Panc1 (cell line): ENCODE results near the gene ANK3. TPM values are rescaled to one million over a fixed set of nuclear protein-coding genes. Genes with fewer than 3 reads are reported as not detected.

Experiments
- ATAC-seq: fragments of 200-7000 bp; cut with Tn5 transposase; 2 replicates; pipeline ENCODE4 v1.9.1; 2020; ENCODE audit warnings: mild to moderate bottlenecking, moderate library complexity
- BruUV-seq: library from RNA; stranded (reverse); fragments of 400-500 nt; replicated peaks from 2 replicates; lab custom pipeline; 2021; lab: Mats Ljungman, UMichigan
- CTCF ChIA-PET: fragments of 300-600 bp; sonication (Branson Sonifier 250); formaldehyde crosslinking; loops from one replicate; lab custom pipeline; 2022; ENCODE audit warnings: antibody characterized with exemption; lab: Charles Lee
- POLR2A ChIA-PET: fragments of 300-600 bp; sonication (Branson Sonifier 250); formaldehyde crosslinking; loops from one replicate; lab custom pipeline; 2022; ENCODE audit warnings: antibody characterized with exemption; lab: Charles Lee
- DNase-seq: peaks from one replicate; pipeline ENCODE4 v3.0.0-alpha.2; 2010; ENCODE audit warnings: low read depth, low spot score
- H3K27ac ChIP-seq: 2 replicates; pipeline ENCODE4 v1.5.1; 2011; ENCODE audit warnings: mild to moderate bottlenecking, low read length, inconsistent platforms
- H3K27me3 ChIP-seq: fragments of 200-500 bp; sonication (Bioruptor generic); 2 replicates; pipeline ENCODE4 v1.6.0; 2014; ENCODE audit warnings: low read length, inconsistent platforms; ENCODE audit not compliant: control insufficient read depth, insufficient read depth
- H3K36me3 ChIP-seq: fragments of 200-500 bp; sonication (Bioruptor generic); 2 replicates; pipeline ENCODE4 v1.5.1; 2014; ENCODE audit warnings: inconsistent platforms, mild to moderate bottlenecking, low read length, moderate library complexity; ENCODE audit not compliant: control insufficient read depth, insufficient read depth
- H3K4me1 ChIP-seq: 2 replicates; pipeline ENCODE4 v1.5.1; 2011; ENCODE audit warnings: inconsistent platforms, mild to moderate bottlenecking, low read length, moderate library complexity; ENCODE audit not compliant: control insufficient read depth, insufficient read depth
- H3K4me3 ChIP-seq, 2 experiments: 2 replicates each; pipeline ENCODE4 v1.5.1; 2011 to 2012; ENCODE audit warnings: low read depth in 2 of 2, low read length in 2 of 2, mild to moderate bottlenecking in 2 of 2, inconsistent platforms in 1 of 2, moderate library complexity in 1 of 2
- H3K9me3 ChIP-seq: fragments of 200-500 bp; sonication (Bioruptor generic); 2 replicates; pipeline ENCODE4 v1.5.1; 2014; ENCODE audit warnings: low read depth, mild to moderate bottlenecking, inconsistent platforms, low read length, moderate library complexity; ENCODE audit not compliant: control insufficient read depth, insufficient read depth
- CTCF ChIP-seq: fragments of 450-650 bp; IDR thresholded peaks from 2 replicates; pipeline ENCODE4 v1.5.1; 2017; ENCODE audit warnings: mild to moderate bottlenecking
- POLR2AphosphoS5 ChIP-seq: IDR thresholded peaks from 2 replicates; pipeline ENCODE4 v1.6.1; 2012; ENCODE audit warnings: mild to moderate bottlenecking, low read depth, low read length, moderate library complexity
- REST ChIP-seq, 2 experiments: IDR thresholded peaks; 2 replicates each; pipeline ENCODE4 v1.6.1; 2011 to 2012; ENCODE audit warnings: low read depth in 2 of 2, control low read depth in 1 of 2, low read length in 1 of 2, mild to moderate bottlenecking in 1 of 2, moderate library complexity in 1 of 2; ENCODE audit not compliant: insufficient read depth in 1 of 2
- SIN3A ChIP-seq: IDR thresholded peaks from 2 replicates; pipeline ENCODE4 v1.6.1; 2012; ENCODE audit warnings: low read depth, mild to moderate bottlenecking, low read length, moderate library complexity, borderline replicate concordance; ENCODE audit not compliant: insufficient read depth
- TCF7L2 ChIP-seq: IDR thresholded peaks from 2 replicates; pipeline ENCODE4 v1.6.1; 2011; ENCODE audit warnings: mild to moderate bottlenecking, low read depth, low read length, inconsistent platforms
- in situ Hi-C: cut with HindIII; loops from 2 replicates; pipeline ENCODE4 v1.10.0; 2016; ENCODE audit warnings: low sequenced_read_pairs, low pct_unique_long_range_greater_than_20kb
- intact Hi-C: fragments of 100-400 bp; cut with micrococcal nuclease; formaldehyde crosslinking; loops from one replicate; pipeline ENCODE4 v1.10.0; 2022; ENCODE audit not compliant: unreplicated experiment
- total RNA-seq: library from RNA; stranded (reverse); gene quantifications from one replicate; pipeline ENCODE4 v1.2.1, GENCODE V29; 2021; ENCODE audit not compliant: unreplicated experiment

ANK3 gene
- total RNA-seq, 1 experiment from 2014 or later = 2.5 TPM

- ChIA-PET CTCF (no interaction called here), POLR2A (no interaction called here)
- no peaks in the 10 kb centered on the region for H3K4me1 ChIP-seq
- ATAC-seq (no peak), DNase-seq (no peak)
- no peak overlapping the region for H3K4me3 ChIP-seq
- intact Hi-C loops (no loop called here), in situ Hi-C loops (no loop called here)
- no peaks in the 10 kb centered on the region for H3K36me3 ChIP-seq
- no peak for TF ChIP-seq REST (IDR thresholded peaks at IDR 0.05; ENCODE audit: insufficient read depth in 1 of 2, low read depth in 2 of 2, low read length in 1 of 2)
- TF ChIP-seq TCF7L2 = no peak
- no peak for TF ChIP-seq CTCF
- TF ChIP-seq POLR2AphosphoS5 = no peak
- no peak for TF ChIP-seq SIN3A
- no peaks in the 10 kb centered on the region for H3K9me3 ChIP-seq
- BruUV-seq = no TSS peak
- H3K27me3 ChIP-seq = peaks cover 7% of the 10 kb centered on the region
- no peak overlapping the region for H3K27ac ChIP-seq
These were observed 20.1 kb downstream of the ANK3 start for GRCh38 chr10:60369547-60369930.

- Histone ChIP-seq H3K4me1 (no peaks in the 10 kb centered on the region), H3K27me3 (peaks cover 7% of the 10 kb centered on the region), H3K36me3 (no peaks in the 10 kb centered on the region), H3K9me3 (no peaks in the 10 kb centered on the region), H3K27ac (no peak overlapping the region), H3K4me3 (no peak overlapping the region)
- ChIA-PET POLR2A (no interaction called here), CTCF (no interaction called here)
- intact Hi-C loops = no loop called here
- no TSS peak for BruUV-seq
- in situ Hi-C loops = no loop called here
- TF ChIP-seq REST (IDR thresholded peaks at IDR 0.05; ENCODE audit: insufficient read depth in 1 of 2, low read depth in 2 of 2, low read length in 1 of 2) (no peak), SIN3A (no peak), CTCF (no peak), POLR2AphosphoS5 (no peak), TCF7L2 (no peak)
- ATAC-seq (no peak), DNase-seq (no peak)
These were observed 20.7 kb downstream of the ANK3 start for GRCh38 chr10:60368875-60369546.
